Breast epithelium (tissue), 3 donors: Measurements from ENCODE around the gene NCK1.

Experiments used
- CTCF ChIP-seq, 3 donors: fragments of 450-650 bp; IDR thresholded peaks; one replicate each; pipeline ENCODE4 v1.5.1; 2016 to 2017; ENCODE audit warnings: antibody characterized with exemption in 3 of 3, mild to moderate bottlenecking in 3 of 3, moderate library complexity in 3 of 3
- POLR2A ChIP-seq: fragments of 450-650 bp; IDR thresholded peaks from one replicate; pipeline ENCODE4 v1.6.1; 2016; ENCODE audit warnings: antibody characterized with exemption, mild to moderate bottlenecking, moderate library complexity

GRCh38 chr3:136908297-136908696 is 46.3 kb downstream of the NCK1 start:
- TF ChIP-seq CTCF (IDR thresholded peaks at IDR 0.05) = no peak
- no peak for TF ChIP-seq POLR2A
